GM12873 (cell line): ENCODE results near the gene ENHO.

ENCODE experiments used
- CTCF ChIP-seq: IDR thresholded peaks from 2 replicates; pipeline ENCODE4 v1.5.1; 2012; ENCODE audit warnings: low read depth, mild to moderate bottlenecking, moderate library complexity, low read length, control low read depth; ENCODE audit not compliant: insufficient read depth; ENCODE audit errors: missing control alignments

ENHO gene

GRCh38 chr9:34508951-34509350 is 13.8 kb downstream of the ENHO start:
- TF ChIP-seq CTCF = no peak

GRCh38 chr9:34508463-34508862 is 14.3 kb downstream of the ENHO start:
- TF ChIP-seq CTCF = no peak

- no peak for TF ChIP-seq CTCF
These were observed 14.8 kb downstream of the ENHO start for GRCh38 chr9:34507966-34508365.

- no peak for TF ChIP-seq CTCF
These were observed 15.2 kb downstream of the ENHO start for GRCh38 chr9:34507556-34507955.

GRCh38 chr9:34506623-34507022 is 16.2 kb downstream of the ENHO start:
- no peak for TF ChIP-seq CTCF

GRCh38 chr9:34505370-34506120 is 17.2 kb downstream of the ENHO start:
- no peak for TF ChIP-seq CTCF

- TF ChIP-seq CTCF = no peak
These were observed 19.4 kb downstream of the ENHO start for GRCh38 chr9:34503406-34503805.
